ENCODE results near the gene ADGRV1.
"Not testable (repeated sequence)": the region's sequence is repeated elsewhere in the genome, so short reads cannot be mapped to it uniquely, and the experiment has no call there.

Gene ADGRV1

DNA sequence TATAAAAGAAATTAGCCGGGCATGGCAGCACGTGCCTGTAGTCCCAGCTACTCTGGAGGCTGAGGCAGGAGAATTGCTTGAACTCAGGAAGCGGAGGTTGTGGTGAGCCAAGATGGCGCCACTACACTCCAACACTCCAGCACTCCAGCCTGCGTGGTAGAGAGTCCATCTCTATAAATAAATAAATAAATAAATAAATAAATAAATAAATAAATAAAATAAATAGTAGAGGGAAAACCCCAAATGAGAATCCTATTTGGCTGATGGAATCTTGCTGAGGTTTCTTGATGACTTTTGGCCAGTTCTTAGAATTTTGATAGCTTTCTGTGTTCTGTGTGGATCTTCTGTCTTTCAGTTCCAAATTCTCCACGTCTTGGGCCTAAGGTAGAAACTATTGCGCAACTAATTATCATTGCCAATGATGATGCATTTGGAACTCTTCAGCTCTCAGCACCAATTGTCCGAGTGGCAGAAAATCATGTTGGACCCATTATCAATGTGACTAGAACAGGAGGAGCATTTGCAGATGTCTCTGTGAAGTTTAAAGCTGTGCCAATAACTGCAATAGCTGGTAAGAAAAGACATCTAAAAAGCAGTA is 126.9 kb downstream of the ADGRV1 start:
- DNase-seq (ENCODE audit: extremely low read depth, low read depth) = no peak
- H3K4me3 ChIP-seq (replicated peaks; ENCODE audit: low read depth, low read length) = no peak overlapping the region
- TF ChIP-seq, protein P1, sequence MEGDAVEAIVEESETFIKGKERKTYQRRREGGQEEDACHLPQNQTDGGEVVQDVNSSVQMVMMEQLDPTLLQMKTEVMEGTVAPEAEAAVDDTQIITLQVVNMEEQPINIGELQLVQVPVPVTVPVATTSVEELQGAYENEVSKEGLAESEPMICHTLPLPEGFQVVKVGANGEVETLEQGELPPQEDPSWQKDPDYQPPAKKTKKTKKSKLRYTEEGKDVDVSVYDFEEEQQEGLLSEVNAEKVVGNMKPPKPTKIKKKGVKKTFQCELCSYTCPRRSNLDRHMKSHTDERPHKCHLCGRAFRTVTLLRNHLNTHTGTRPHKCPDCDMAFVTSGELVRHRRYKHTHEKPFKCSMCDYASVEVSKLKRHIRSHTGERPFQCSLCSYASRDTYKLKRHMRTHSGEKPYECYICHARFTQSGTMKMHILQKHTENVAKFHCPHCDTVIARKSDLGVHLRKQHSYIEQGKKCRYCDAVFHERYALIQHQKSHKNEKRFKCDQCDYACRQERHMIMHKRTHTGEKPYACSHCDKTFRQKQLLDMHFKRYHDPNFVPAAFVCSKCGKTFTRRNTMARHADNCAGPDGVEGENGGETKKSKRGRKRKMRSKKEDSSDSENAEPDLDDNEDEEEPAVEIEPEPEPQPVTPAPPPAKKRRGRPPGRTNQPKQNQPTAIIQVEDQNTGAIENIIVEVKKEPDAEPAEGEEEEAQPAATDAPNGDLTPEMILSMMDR (IDR thresholded peaks at IDR 0.05; ENCODE audit: low read depth, low read length, missing control alignments) = no peak

DNA sequence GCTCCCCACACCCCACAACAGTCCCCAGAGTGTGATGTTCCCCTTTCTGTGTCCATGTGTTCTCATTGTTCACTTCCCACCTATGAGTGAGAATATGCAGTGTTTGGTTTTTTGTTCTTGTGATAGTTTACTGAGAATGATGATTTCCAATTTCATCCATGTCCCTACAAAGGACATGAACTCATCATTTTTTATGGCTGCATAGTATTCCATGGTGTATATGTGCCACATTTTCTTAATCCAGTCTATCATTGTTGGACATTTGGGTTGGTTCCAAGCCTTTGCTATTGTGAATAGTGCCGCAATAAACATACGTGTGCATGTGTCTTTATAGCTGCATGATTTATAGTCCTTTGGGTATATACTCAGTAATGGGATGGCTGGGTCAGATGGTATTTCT is 127.8 kb downstream of the ADGRV1 start:
- DNase-seq (ENCODE audit: extremely low read depth, low read depth) = not testable (repeated sequence)

DNA sequence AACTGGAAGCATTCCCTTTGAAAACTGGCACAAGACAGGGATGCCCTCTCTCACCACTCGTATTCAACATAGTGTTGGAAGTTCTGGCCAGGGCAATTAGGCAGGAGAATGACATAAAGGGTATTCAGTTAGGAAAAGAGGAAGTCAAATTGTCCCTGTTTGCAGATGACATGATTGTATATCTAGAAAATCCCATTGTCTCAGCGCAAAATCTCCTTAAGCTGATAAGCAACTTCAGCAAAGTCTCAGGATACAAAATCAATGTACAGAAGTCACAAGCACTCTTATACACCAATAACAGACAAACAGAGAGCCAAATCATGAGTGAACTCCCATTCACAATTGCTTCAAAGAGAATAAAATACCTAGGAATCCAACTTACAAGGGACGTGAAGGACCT is 128.9 kb downstream of the ADGRV1 start:
- DNase-seq (ENCODE audit: extremely low read depth, low read depth) = not testable (repeated sequence)

More for the DNA sequence above, 127.8 kb downstream of the ADGRV1 start:
- not testable (repeated sequence) for H3K4me3 ChIP-seq (replicated peaks; ENCODE audit: low read depth, low read length)

DNA sequence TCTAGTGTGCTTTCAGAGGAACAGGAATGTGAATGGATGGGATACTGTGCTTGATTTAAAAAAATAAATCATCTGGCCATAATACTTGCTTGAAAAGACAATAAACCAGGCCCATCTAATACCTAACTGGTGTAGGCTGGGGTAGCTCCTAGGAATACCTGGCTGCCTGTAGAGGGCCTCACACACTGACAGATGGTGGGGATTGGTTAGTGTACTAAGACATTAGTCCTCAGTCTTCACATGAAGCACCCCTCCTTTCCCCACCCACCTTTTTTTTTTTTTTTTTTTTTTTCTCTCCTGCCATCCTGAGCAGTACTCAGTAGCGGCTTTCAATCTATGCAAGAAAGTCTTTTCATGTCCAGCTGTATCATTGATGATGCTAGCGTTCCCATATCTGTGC is 130.5 kb downstream of the ADGRV1 start:
- no peak for DNase-seq (ENCODE audit: extremely low read depth, low read depth)
- H3K4me3 ChIP-seq (replicated peaks; ENCODE audit: low read depth, low read length) = no peak overlapping the region
- TF ChIP-seq, protein P1 (IDR thresholded peaks at IDR 0.05; ENCODE audit: low read depth, low read length, missing control alignments) = no peak

More for the DNA sequence above, 128.9 kb downstream of the ADGRV1 start:
- H3K4me3 ChIP-seq (replicated peaks; ENCODE audit: low read depth, low read length) = not testable (repeated sequence)

DNA sequence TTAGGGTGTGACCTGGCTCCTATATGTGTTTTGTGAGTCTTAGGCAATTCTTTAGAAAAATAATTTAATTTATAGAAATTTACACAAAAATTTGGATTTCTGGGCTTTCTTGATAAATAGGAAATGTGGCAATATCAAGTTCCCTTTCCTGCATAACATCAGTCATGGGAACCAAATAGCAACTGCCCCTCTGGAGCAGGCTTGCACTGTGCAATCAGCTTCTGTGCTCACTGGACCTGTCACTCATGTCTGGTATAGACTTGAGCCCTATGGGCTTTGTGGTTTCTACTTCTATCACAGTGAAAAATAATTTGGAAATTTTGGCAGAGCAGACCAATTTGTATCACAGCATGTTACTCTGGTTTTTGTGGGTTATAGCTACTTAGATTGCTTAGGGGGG is 131.7 kb downstream of the ADGRV1 start:
- TF ChIP-seq, protein P1 (IDR thresholded peaks at IDR 0.05; ENCODE audit: low read depth, low read length, missing control alignments) = no peak
- no peak overlapping the region for H3K4me3 ChIP-seq (replicated peaks; ENCODE audit: low read depth, low read length)
- DNase-seq (ENCODE audit: extremely low read depth, low read depth) = no peak

DNA sequence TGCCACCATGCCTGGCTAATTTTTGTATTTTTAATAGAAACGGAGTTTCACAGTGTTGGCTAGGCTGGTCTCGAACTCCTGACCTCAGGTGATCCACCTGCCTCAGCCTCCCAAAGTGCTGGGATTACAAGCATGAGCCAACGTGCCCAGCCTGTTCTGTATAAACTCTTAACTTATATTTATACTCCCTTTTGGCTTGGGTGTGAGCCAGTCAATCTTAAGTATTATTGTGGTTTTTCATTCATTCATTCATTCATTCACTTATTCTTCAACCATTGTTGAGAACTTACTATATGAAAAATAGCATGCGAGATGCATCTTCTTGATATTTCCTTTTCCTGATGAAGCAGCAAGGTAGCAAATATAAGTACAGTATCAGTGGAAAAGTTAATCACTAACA is 132.9 kb downstream of the ADGRV1 start:
- no peak overlapping the region for H3K4me3 ChIP-seq (replicated peaks; ENCODE audit: low read depth, low read length)
- TF ChIP-seq, protein P1 (IDR thresholded peaks at IDR 0.05; ENCODE audit: low read depth, low read length, missing control alignments) = no peak
- DNase-seq (ENCODE audit: extremely low read depth, low read depth) = no peak

DNA sequence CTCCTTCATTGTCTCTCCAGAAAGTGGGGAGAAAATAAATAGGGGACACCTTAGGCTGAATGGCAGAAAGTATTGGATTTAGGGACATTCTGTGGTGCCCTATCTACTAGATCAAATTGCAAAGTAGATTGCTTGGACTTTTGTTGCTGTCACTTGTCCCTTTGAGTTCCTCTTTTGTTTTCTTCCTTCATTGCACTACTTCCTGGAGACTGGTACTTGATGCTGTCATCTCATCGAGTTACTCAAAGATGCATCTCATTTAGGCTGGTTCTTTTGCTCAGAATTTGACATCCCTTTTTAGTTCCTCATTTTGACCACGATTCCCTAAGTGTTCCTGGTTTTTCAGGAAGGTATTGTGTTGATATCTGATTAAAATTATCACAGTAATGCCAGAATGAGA is 137.6 kb downstream of the ADGRV1 start:
- no peak for DNase-seq (ENCODE audit: extremely low read depth, low read depth)
- no peak overlapping the region for H3K4me3 ChIP-seq (replicated peaks; ENCODE audit: low read depth, low read length)
- TF ChIP-seq, protein P1 (IDR thresholded peaks at IDR 0.05; ENCODE audit: low read depth, low read length, missing control alignments) = no peak

DNA sequence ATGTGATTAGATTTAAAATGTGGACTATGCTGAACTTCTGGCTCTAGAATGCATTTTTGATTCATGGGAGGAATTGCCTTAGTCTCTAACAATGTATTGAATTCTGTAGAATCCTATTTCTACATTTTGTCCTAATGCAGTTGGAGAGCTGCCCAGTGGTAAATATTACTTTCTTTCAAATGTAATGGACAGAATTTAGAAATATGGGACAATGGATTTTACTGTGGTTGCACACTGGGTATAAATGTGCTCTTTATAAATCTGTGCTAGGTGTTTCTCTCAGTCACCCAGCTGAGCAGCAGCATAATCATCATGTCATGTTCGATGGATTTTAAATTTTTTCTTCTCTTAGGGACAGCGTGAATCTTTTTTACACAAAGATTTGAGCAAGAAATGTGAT is 141.7 kb downstream of the ADGRV1 start:
- TF ChIP-seq, protein P1 (IDR thresholded peaks at IDR 0.05; ENCODE audit: low read depth, low read length, missing control alignments) = no peak
- DNase-seq (ENCODE audit: extremely low read depth, low read depth) = no peak
- no peak overlapping the region for H3K4me3 ChIP-seq (replicated peaks; ENCODE audit: low read depth, low read length)
